GM21367 (cell line): ENCODE results near the gene ACTR10.
"Not testable (repeated sequence)": the region's sequence is repeated elsewhere in the genome, so short reads cannot be mapped to it uniquely, and the experiment has no call there.

Experiments
- ATAC-seq: cut with Tn5 transposase; IDR thresholded peaks from one replicate; pipeline ENCODE4 v1.9.1; 2021; ENCODE audit not compliant: unreplicated experiment

ACTR10 gene

DNA sequence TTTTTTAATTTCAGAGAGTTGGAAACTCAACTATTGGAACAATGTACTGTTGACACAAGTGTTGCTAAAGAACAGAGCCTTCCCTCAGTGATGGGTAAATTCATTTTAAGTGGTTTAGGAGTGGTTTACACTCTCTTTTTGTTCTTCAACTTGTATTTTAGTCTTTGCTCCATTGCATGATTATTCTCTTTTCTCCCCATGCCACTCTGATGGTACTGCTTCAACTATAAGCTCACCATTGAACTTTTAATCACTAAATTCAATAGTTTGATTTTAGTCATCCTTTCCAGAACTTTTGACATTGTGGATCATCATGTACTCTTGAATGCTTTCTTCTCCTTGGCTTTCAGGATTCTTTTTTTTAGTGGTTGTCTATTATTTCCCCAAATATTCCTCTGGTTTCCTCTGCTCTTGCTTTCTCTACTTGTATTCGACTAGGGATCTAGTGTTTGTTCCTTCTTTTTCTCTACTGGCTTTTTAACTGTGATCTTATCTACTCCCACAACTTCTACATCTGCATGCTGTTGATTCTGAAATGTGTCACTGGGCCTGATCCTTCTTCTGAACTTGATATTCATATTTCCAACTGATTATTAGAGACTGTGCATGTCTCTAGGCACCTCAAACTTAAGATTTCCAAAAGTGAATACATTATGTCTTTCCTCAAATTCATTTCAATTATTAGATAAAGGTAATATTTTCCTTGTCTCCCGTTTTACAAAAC, 15.4 kb downstream of the ACTR10 start:
- ATAC-seq = no peak

DNA sequence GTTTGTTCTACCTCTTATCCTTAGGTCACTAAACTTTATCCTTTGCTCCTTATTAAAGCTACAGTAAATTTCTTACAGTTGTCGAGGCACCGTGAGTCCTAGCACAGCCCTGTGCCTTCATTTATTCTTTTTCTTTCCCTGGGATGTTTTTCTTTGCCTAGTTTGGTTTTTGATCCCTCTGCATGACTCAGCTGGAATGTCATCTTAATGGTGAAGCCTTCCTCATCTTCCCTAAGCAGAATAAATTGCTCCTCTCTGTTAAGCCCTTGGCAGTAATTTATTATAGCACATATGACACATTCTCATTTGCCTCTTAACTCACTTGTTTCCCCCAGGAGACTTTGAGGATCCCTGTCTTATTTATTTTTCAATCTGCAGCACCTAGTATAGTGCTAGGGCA, 16.6 kb downstream of the ACTR10 start:
- no peak for ATAC-seq

DNA sequence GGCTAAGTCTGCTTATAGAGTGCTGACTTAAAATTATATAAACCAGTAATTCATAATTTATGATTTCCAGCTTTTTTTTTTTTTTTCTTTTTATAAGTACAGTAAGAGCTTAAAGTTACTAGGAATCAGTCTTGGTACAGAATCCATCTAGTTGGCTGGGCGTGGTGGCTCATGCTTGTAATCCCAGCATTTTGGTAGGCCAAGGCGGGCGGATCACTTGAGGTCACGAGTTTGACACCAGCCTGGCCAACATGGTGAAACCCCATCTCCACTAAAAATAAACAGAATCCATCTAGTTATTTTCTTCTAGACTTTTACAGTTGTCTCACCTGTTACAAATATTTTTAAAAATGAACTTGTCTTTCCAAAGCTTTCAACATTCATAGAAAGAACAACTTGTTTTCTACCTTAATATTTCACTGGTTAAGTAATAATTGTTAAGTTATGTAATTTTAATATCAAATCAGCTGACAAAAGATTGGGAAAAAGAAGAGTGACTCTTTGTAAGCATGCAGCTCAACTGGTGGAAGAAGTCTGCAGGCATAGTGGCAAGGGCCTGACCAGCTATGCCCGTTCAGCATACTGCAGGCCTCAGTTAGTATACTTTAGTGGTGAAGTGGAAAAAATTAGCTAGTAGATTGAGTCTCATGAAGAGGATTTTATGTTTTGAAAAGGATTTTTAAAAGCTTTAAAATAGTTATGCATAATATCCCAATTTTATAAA, 27.3 kb downstream of the ACTR10 start:
- ATAC-seq = no peak

DNA sequence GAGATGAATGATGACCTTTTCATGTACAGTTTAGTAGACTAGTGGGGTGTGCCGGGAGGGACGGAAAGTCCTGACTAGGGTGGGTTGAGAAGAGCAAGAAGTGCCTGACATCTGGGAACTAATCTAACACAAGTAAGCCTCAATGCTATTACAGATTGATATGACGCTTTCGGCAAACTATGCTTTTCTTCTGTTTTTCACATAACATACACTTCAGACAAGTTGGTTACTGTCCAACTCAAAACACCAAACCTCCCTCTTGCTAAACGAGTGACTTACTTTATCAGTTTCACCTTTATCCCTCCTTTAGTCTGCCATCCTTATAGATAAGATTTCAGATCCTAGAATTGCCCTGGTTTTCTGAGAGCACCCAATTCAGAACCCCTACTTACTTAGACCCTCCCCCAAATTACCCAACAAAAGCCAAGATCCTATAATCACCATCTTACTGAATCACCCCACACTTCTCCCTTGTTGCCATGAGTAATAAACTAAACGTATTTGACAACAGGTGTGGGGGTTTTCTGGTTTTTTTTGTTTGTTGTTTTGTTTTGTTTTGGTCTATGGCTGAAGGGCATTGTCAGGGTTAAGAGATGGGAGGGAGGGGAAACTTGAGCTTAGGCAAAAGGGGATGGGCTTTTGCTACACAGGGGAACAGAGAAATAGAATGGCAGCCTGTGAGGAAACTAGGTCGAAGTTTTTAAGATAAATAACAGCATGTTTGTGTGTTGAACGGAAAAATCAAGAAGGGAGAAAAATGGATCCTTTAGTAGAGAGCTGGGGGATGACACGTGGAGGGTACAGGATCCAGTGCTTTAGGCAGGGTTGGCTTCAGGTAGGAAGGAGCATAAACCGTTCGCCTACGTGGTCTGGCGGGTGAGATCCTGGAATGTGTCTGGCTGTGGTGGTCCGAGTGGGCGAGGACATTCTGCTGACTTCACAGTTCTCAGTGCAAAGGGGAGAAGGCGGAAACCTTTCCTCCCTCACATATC, 38.6 kb downstream of the ACTR10 start:
- no peak for ATAC-seq

DNA sequence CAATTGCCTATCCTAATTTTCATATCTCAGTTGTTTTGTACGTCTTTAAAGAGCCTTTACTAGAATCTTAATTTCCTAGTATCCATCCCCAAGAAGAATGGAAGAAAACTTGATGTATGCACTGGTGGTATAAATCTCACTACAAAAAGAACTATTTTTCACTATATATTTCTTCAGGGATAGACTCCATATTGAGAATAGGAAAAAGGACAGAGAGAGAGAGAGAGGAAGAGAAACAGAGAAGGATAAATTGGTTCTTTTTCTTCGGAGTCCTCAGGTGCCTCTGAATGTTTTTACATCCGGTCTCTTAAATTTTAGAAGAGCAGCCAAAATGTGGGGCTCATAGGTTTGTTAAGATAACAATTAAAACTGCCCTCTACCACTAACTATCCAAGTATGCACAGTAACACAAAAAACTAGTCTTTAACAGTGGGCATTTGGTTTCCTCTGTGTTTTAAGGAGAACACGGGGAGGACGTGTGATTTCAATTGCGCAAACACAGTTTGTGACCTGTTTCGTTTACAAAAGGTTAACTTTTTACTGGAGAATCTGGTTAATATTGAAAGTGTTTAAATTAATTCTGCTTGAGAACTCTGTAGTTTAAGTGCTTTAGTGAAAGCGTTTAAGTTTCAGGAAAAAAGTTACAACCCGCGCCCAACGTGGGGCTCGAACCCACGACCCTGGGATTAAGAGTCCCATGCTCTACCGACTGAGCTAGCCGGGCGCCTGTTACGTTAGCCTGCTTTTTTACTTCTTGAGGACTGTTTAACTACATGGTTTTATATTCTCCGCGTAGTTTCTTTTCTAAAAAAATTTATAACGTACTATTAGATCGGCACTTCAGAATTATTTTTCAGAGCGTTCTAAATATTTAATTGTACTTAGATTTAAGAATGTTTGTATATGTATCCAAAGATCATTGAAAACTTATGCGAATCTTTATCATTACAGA, 39.6 kb downstream of the ACTR10 start:
- no peak for ATAC-seq

DNA sequence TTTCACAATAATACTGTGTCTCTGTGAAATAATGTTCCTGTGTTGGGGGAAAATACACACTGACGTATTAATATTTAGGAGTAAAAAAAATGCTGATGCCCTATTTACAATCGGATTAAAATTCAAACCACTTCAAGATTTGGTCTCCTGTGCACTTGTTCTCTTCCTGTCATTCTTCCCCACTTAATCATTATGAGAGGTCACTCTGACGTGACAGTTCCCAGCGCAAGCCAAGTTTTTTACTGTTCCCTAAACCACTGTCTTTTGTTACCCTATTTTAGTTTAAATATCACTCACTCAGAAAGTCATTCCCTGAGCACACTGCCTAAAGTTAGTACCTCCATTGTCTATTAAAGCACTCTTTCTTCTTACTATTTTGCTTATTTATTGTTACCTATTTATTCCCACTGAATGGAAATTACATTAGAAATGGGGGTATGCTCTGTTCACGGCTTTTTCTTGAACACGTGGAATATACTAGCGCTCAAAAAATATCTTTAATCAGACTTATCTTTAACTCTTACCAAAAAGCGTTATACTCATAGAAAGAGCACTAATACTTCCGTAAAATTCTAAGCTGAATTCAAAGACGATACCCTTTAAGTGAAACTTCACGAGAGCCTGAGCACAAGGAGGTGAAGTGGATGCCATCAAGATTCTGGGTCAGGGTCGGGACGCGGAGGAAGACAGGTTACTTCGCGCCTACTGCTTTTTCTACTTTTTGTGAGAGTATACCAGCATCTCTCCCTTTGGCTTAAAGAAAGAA, 44.0 kb downstream of the ACTR10 start:
- peak; percentile 33 for ATAC-seq

DNA sequence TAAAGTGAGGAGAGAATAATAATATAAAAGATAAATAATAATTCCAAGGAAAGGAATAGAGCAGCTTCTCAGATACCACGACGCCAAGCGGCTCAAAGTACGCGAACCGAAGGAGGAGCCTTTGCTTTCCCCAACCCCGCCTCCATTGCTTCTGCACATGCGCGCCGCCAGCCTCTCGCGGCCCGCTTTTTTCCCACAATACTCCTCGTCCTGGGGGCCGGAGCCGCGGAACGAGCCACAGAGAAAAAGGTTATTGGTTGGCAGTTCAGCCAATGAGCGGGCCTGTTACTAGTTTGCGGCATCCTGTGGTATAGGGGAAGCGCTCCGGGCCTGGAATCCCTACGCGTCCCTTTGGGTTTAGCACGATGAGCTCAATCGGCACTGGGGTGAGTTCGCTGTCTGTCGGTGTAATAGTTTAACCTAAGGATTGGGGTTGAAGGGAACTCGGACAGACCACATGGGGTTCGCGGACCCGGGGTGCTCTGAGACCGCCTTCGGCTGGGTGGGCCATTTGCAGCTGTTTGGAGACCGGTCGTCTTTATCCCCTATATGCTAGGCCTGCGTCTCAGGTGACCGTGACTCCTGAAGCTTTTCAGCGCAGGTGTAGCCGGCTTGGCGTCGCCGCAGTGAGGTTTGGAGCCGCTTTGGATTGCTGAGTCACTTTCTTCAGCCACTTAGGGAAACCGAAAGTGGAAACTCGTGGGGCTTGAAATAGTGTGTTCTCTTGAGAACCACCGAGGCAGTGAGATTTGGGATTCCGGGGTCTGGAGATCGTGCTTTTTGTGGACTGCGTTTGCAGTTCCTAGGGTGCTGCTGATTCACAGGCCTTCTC, 44.8 kb downstream of the ACTR10 start, which contains the start of gene PSMA3:
Gene PSMA3 (plus strand): TSS at position 288 of the 832 bp plus-strand sequence. CDS start 78 bp downstream, at position 366.
- ATAC-seq = peak; percentile 87

DNA sequence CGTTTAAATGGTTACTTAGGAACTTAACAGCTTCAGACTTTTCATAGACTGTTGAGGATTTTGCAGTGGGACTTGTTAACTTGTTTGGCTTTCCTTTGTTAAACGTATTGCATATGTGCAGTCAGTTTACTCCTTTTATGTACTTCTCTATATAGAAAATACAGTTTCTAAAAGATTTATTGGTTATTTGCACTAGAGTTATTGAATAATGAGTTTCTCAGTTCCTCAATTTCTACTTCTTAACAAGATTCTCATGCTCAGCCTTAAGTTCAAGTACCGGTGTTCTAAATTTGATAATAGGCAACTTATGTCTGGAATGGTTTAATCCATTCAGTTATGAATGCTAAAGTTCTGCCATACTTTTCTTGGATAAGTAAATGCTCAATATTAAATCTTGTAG, 45.6 kb downstream of the ACTR10 start:
- ATAC-seq = no peak

DNA sequence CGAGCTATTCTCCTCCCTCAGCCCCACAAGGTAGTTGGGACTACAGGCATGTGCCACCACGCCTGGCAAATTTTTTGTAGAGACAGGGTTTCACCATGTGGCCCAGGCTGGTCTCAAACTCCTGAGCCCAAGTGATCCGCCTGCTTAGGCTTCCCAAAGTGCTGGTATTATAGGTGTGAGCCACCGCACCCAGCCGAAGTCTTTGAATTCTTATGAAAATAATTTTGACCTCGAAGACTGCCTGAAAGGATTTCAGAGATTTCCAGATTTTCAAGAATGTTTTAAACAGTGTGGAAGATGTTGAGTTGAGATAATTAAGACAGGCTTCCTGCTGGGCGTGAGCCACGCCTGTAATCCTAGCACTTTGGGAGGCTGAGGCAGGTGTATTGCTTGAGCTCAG, 49.7 kb downstream of the ACTR10 start:
- ATAC-seq = no peak

DNA sequence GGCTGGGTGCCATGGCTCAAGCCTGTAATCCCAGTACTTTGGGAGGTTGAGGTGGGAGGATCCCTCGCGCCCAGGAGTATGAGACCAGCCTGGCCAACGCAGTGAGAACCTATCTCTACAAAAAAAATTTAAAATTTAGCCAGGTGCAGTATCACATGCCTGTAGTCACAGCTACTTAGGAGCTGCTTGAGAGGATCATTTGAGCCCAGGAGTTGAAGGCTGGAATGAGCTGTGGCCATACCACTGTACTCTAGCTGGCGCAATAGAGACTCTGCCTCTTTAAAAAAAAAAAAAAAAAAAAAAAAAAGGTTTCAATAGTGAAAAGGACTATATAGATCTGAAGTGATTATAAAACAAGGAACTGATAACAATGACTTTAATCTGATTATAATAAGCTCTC, 58.2 kb downstream of the ACTR10 start:
- no peak for ATAC-seq

DNA sequence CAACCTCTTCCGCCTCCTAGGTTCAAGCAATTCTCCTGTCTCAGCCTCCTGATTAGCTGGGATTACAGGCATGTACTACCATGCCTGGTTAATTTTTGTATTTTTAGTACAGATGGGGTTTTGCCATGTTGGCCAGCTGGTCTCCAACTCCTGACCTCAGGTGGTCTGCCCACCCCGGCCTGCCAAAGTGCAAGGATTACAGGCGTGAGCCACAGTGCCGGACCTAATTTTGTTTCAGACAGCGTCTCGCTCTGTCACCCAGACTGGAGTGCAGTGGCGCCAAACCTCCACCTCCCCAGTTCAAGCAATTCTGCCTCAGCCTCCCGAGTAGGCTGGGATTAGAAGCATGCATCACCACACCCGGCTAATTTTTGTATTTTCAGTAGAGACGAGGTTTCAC, 62.1 kb downstream of the ACTR10 start:
- not testable (repeated sequence) for ATAC-seq

DNA sequence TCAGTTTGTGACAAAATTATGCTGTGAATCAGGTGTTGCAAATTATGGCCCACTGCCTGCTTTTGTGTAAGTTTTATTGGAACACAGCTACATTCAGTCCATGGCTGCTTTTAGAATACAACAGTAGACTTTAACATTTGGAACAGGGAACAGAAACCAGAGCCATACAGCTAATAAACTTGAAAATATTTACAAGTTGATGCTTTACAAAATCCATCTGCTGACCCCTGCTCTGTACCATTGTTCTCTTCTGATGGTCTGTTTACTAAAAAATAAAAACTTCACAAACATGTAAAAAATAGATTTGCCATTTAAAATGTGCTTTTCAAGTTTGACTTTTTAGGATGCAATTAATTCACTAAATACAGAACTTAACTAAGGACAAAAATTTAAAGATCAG, 65.5 kb downstream of the ACTR10 start:
- ATAC-seq = no peak

DNA sequence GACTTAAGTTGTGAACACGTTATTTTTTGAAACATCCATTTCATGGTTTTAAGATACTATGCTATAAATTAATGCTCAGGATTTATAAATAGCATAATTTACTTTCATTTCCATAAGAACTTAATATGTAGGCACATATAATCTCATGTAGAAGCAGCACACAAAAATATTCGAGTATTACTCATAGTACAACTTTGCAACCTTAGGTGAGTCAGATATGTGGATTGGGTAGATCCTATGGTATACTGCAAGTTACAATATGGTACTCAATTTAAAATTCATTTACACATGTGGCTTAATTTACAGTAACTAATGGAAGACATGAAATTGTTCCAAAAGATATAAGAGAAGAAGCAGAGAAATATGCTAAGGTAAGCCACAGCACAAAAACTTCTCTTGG, 70.7 kb downstream of the ACTR10 start:
- no peak for ATAC-seq

DNA sequence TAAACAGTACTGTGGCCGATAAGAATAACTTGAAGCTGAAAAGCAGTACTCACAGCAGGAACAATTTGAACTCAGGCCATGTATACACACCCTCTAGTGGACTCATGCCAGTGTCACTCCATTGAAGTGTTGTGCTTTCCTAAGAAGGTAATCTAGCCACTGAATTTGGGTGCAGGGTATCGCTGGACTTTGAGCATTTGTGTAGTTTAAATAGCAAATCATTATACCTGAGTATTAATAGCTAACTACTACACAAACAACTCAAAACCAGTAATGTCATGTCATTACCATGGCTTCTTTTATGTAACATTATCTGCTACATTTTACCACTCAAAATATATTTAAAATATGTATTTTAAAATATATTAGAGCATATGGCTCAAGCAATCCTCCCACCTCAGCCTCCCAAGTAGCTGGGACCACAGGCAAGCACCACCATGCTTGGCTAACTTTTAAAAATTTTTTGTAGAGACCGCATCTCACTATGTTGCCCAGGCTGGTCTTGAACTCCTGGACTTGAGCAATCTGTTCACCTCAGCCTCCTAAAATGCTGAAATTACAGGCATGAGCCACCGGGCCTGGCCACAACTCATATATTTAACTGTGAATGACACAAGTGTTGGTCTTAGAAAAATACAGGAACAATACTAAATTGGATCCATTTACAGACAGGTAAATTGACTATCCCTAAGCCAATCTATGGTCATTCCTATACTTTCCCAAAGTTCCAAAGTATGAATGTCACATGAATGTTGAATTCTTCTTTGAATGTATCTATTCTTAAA, 72.8 kb downstream of the ACTR10 start:
- no peak for ATAC-seq

DNA sequence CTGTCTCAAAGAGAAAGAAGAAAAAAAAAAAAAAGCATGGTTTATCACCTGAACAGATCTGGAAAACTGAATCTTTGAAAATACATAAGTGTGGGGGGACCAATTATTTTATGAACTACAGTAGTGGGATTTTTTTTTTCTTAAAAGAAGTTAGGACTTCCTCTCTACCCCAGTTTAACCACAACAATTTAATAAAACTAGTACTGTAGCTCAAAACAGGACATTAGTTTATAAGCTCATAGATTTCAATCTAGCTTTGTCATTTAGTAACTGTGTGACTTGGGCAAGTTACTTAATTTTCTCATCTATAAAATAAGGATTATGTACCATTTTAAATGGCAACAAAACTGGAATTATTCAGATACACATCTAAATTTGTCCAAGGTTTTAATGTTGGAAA, 74.9 kb downstream of the ACTR10 start:
- ATAC-seq = no peak

DNA sequence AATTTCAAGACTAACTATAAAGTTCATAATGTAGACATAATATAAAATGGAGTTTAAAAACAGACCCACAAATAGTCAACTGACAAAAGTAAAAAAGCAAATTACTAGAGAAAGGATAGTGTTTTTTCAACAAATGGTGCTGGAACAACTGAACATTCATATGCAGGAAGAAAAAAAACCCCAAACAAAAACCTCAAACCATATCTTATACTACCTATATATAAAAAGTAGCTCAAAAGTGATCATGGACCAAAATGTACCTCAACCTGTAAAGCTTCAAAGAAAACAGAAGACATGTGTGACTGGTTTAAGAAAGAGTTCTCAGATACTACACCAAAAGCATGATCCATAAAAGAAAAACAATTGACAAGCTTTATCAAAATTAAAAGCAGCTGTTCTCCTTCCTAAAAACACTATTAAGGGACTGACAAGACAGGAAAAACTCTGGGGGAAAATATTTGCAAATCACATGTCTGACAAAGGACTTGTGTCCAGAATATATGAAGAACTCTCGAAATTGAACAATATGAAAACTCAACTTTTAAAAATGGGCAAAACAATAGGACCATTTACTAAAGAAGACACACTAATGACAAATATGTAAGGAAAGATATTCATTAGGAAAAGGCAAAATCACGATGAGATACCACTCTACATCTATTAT, 75.7 kb downstream of the ACTR10 start:
- no peak for ATAC-seq

DNA sequence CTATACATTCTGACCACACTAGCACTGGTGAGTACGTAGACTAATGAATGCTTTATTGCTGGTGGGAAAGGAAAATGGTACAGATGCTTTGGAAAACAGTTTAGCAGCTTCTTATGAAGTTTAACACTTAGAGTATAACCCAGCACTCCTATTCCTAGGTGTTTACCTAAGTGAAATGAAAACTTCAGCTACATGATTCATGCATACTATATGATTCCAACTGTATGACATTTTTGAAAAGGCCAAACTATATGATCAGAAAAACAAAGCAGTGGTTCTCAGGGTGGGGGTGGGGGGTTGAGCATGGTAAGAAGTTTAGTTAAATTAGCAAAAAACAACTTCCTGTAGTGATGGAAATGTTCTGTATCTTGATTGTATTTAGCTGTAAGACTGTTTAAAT, 76.3 kb downstream of the ACTR10 start:
- ATAC-seq = no peak
